Mammary epithelial cell (primary cell): ENCODE data around the gene MTTP.

ENCODE experiments used
- EZH2 ChIP-seq: IDR thresholded peaks from 2 replicates; pipeline ENCODE4 v1.6.1; 2012; ENCODE audit warnings: low read length, inconsistent platforms, borderline replicate concordance
- TF ChIP-seq, protein P1 (sequence below), 2 donors: IDR thresholded peaks in 1 of 2; conservative IDR thresholded peaks in 1 of 2; 2 replicates each; pipeline ENCODE4 v1.5.1; 2011 to 2012; ENCODE audit warnings: inconsistent platforms in 2 of 2, low read length in 2 of 2, mild to moderate bottlenecking in 2 of 2, control low read depth in 1 of 2, low read depth in 1 of 2; ENCODE audit not compliant: insufficient read depth in 1 of 2; ENCODE audit errors: extremely low read depth in 1 of 2

DNA sequence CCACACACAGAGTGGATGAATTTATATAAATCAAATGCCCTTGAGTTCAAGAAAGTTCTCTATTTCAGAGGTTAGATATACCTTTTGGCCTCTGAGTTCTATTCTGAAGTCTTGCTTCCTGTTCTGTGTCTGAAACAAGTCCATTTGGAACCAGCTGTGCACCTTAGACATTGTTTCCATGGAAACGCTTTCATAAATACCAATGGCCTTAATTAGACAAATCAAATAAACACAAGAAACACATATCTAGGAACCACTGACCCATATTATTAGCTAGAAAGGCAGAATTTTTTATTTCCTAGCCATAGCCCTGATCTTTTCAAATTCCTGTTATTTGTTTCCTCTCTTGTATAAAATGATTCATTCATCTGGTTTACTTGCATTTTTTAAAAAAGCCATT, 91.4 kb downstream of the MTTP start:
- TF ChIP-seq, protein P1, sequence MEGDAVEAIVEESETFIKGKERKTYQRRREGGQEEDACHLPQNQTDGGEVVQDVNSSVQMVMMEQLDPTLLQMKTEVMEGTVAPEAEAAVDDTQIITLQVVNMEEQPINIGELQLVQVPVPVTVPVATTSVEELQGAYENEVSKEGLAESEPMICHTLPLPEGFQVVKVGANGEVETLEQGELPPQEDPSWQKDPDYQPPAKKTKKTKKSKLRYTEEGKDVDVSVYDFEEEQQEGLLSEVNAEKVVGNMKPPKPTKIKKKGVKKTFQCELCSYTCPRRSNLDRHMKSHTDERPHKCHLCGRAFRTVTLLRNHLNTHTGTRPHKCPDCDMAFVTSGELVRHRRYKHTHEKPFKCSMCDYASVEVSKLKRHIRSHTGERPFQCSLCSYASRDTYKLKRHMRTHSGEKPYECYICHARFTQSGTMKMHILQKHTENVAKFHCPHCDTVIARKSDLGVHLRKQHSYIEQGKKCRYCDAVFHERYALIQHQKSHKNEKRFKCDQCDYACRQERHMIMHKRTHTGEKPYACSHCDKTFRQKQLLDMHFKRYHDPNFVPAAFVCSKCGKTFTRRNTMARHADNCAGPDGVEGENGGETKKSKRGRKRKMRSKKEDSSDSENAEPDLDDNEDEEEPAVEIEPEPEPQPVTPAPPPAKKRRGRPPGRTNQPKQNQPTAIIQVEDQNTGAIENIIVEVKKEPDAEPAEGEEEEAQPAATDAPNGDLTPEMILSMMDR (conservative IDR thresholded peaks at IDR 0.05 in 1 of 2, IDR thresholded peaks at IDR 0.05 in 1 of 2; ENCODE audit: extremely low read depth in 1 of 2, insufficient read depth in 1 of 2, low read depth in 1 of 2, low read length in 2 of 2), result no peak
- no peak for TF ChIP-seq EZH2
